Upper lobe of left lung (tissue), 6 donors: ENCODE results near the gene ADCY3. TPM values are rescaled to one million over a fixed set of nuclear protein-coding genes. Genes with fewer than 3 reads are reported as not detected.

Source experiments
- ATAC-seq, 2 donors: fragments of 200-7000 bp; cut with Tn5 transposase; one replicate each; pipeline ENCODE4 v1.9.1; 2022; ENCODE audit warnings: mild to moderate bottlenecking in 2 of 2, moderate library complexity in 2 of 2; ENCODE audit not compliant: low FRiP score in 2 of 2
- DNase-seq, 2 donors: peaks; one replicate each; pipeline ENCODE4 v3.0.0-alpha.2; 2019 to 2020
- H3K27ac ChIP-seq, 4 donors: fragments of 200-600 bp; sonication (generic); one replicate each; pipeline ENCODE4 v1.5.1; 2016 to 2019
- H3K27me3 ChIP-seq, 4 donors: fragments of 200-600 bp; sonication (generic); one replicate each; pipeline ENCODE4 v1.5.1; 2017 to 2019
- H3K36me3 ChIP-seq, 4 donors: fragments of 200-600 bp; sonication (generic); one replicate each; pipeline ENCODE4 v1.5.1; 2016 to 2019
- H3K4me1 ChIP-seq, 4 donors: fragments of 200-600 bp; sonication (generic); one replicate each; pipeline ENCODE4 v1.5.1; 2018 to 2019
- H3K4me3 ChIP-seq, 4 donors: fragments of 200-600 bp; sonication (generic); one replicate each; pipeline ENCODE4 v1.5.1; 2017 to 2019; ENCODE audit warnings: mild to moderate bottlenecking in 2 of 4, moderate library complexity in 1 of 4
- H3K9me3 ChIP-seq, 4 donors: fragments of 200-600 bp; sonication (generic); one replicate each; pipeline ENCODE4 v1.5.1; 2018 to 2019
- CTCF ChIP-seq, 6 experiments: fragments of 450-650 bp in 4 of 6; fragments of 200-600 bp in 2 of 6; sonication (generic) in 2 of 6; IDR thresholded peaks; one replicate each; pipeline ENCODE4 v1.5.1; 2016 to 2019; ENCODE audit warnings: antibody characterized with exemption in 6 of 6
- EP300 ChIP-seq, 4 donors: sonication (generic); formaldehyde crosslinking; IDR thresholded peaks; one replicate each; pipeline ENCODE4 v1.5.1; 2017; ENCODE audit warnings: antibody characterized with exemption in 4 of 4, control low read depth in 2 of 4
- POLR2A ChIP-seq, 4 donors: fragments of 450-650 bp; IDR thresholded peaks; one replicate each; pipeline ENCODE4 v1.5.1; 2016 to 2017; ENCODE audit warnings: antibody characterized with exemption in 4 of 4, mild to moderate bottlenecking in 2 of 4
- POLR2AphosphoS5 ChIP-seq, 2 donors: sonication (generic); formaldehyde crosslinking; IDR thresholded peaks; one replicate each; pipeline ENCODE4 v1.5.1; 2017; ENCODE audit warnings: antibody characterized with exemption in 2 of 2
- WGBS, 2 donors: methylation state at CpG; one replicate each; pipeline ENCODE4 v1.1.5; 2017 to 2018; 5-methylcytosine and 5-hydroxymethylcytosine counted together
- total RNA-seq, 6 donors: library from RNA; depleted of rRNA in 4 of 6; stranded (reverse); fragments of >200 nt in 4 of 6; gene quantifications; one replicate each; pipeline versions ENCODE4 v1.1.0 to v1.2.1, GENCODE V29; 2016 to 2021
- donor health status: DM: no; HTN: no; CAD: no; lungs with moderate emphysema.
- donor health status: DM: no; HTN: yes; CAD: no; lungs with severe emphysema.

The ADCY3 gene
- total RNA-seq, 6 donors from 2014 or later = 17.5 to 83.5 (median 36.5) TPM

- H3K4me3 ChIP-seq = no peak overlapping the region
- no peaks in the 10 kb centered on the region for H3K27me3 ChIP-seq
- peaks cover 0 to 3% (median under 1%) of the 10 kb centered on the region in 4 donors for H3K9me3 ChIP-seq
- no peak for TF ChIP-seq POLR2A (IDR thresholded peaks at IDR 0.05)
- no peak for TF ChIP-seq POLR2AphosphoS5 (IDR thresholded peaks at IDR 0.05)
- no peaks in the 10 kb centered on the region for H3K4me1 ChIP-seq
- 95 to 97% methylated on average over 7 of the region's 7 CpGs for WGBS, 2 donors
- no peak overlapping the region for H3K27ac ChIP-seq
- ATAC-seq (no peak), DNase-seq (no peak)
- peaks cover 14 to 77% (median 33%) of the 10 kb centered on the region in 4 donors for H3K36me3 ChIP-seq
Observed at GRCh38 chr2:24950102-24950501, 30.1 kb upstream of the ADCY3 start.

- Histone ChIP-seq H3K27me3 (no peaks in the 10 kb centered on the region), H3K9me3 (no peaks in the 10 kb centered on the region), H3K27ac (no peak overlapping the region), H3K36me3 (peaks cover 12 to 66% (median 25%) of the 10 kb centered on the region in 4 donors), H3K4me1 (no peaks in the 10 kb centered on the region), H3K4me3 (no peak overlapping the region)
- DNase-seq (no peak), ATAC-seq (no peak)
- WGBS, 2 donors = 87 to 95% methylated on average over 6 of the region's 6 CpGs
- TF ChIP-seq EP300 (IDR thresholded peaks at IDR 0.05) (no peak), POLR2AphosphoS5 (IDR thresholded peaks at IDR 0.05) (no peak), POLR2A (IDR thresholded peaks at IDR 0.05) (no peak), CTCF (IDR thresholded peaks at IDR 0.05) (no peak)
Observed at GRCh38 chr2:24948506-24948905, 28.5 kb upstream of the ADCY3 start.

GRCh38 chr2:24947561-24948157 is 27.6 kb upstream of the ADCY3 start:
- Histone ChIP-seq H3K27ac (no peak overlapping the region), H3K36me3 (peaks cover 12 to 58% (median 25%) of the 10 kb centered on the region in 4 donors), H3K9me3 (no peaks in the 10 kb centered on the region), H3K27me3 (no peaks in the 10 kb centered on the region), H3K4me1 (no peaks in the 10 kb centered on the region), H3K4me3 (no peak overlapping the region)
- TF ChIP-seq CTCF (IDR thresholded peaks at IDR 0.05) = no peak
- TF ChIP-seq POLR2AphosphoS5 (IDR thresholded peaks at IDR 0.05) = no peak
- no peak for ATAC-seq
- 95 to 100% methylated on average over 3 of the region's 3 CpGs for WGBS, 2 donors
- no peak for DNase-seq

GRCh38 chr2:24945907-24946306 is 25.9 kb upstream of the ADCY3 start:
- peaks cover 8 to 40% (median 22%) of the 10 kb centered on the region in 4 donors for H3K36me3 ChIP-seq

DNA sequence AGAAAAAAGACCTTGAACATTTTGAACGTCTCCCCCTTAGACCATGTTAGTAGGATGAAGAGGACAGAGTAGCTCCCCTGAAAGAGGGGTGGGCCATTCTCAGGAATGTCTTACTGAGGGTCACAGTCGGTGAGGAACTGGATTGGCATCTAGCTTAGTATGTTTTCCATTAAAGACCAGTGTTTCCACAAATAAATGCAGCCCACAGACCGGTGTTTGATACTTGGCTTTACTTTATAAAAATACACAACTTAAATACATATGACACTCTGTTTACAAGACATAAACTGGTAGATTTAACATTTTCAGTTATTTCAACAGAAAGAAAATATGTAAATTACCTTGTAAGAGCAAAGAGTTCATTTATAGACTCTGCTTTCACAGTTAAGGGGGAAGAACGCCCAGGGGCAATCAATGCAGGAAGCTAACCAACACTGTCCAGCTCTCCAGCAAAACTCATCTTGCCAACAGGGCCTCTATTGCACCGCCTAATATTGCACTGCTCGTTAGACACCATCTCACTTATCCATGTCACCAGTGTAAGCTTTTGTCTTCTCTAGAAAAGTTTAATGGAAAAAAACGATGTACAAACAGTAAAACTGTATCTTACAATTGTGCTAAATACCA is 23.5 kb upstream of the ADCY3 start:
- ATAC-seq = no peak
- no peaks in the 10 kb centered on the region for H3K4me1 ChIP-seq
- no peak overlapping the region for H3K4me3 ChIP-seq
- TF ChIP-seq POLR2A (IDR thresholded peaks at IDR 0.05) = no peak
- TF ChIP-seq EP300 (IDR thresholded peaks at IDR 0.05) = no peak
- TF ChIP-seq CTCF (IDR thresholded peaks at IDR 0.05) = no peak
- TF ChIP-seq POLR2AphosphoS5 (IDR thresholded peaks at IDR 0.05) = no peak
- DNase-seq = no peak
- 88 to 93% methylated on average over 7 of the region's 7 CpGs for WGBS, 2 donors
- H3K27ac ChIP-seq = no peak overlapping the region
- H3K9me3 ChIP-seq = no peaks in the 10 kb centered on the region
- H3K27me3 ChIP-seq = no peaks in the 10 kb centered on the region
- peaks cover 8 to 30% (median 17%) of the 10 kb centered on the region in 4 donors for H3K36me3 ChIP-seq

More at GRCh38 chr2:24945907-24946306, 25.9 kb upstream of the ADCY3 start:
- H3K4me1 ChIP-seq = no peaks in the 10 kb centered on the region
- H3K9me3 ChIP-seq = no peaks in the 10 kb centered on the region
- WGBS, 2 donors = 92 to 95% methylated on average over 4 of the region's 4 CpGs
- DNase-seq = no peak
- H3K27me3 ChIP-seq = no peaks in the 10 kb centered on the region
- no peak overlapping the region for H3K4me3 ChIP-seq
- no peak for ATAC-seq
- TF ChIP-seq EP300 (IDR thresholded peaks at IDR 0.05) (no peak), POLR2AphosphoS5 (IDR thresholded peaks at IDR 0.05) (no peak), POLR2A (IDR thresholded peaks at IDR 0.05) (no peak), CTCF (IDR thresholded peaks at IDR 0.05) (no peak)
- no peak overlapping the region for H3K27ac ChIP-seq
